Measurements from ENCODE around the gene KAZN. TPM values are rescaled to one million over a fixed set of nuclear protein-coding genes. Genes with fewer than 3 reads are reported as not detected.

KAZN gene
- total RNA-seq, 1 donor from 2014 or later, result 37.2 TPM

DNA sequence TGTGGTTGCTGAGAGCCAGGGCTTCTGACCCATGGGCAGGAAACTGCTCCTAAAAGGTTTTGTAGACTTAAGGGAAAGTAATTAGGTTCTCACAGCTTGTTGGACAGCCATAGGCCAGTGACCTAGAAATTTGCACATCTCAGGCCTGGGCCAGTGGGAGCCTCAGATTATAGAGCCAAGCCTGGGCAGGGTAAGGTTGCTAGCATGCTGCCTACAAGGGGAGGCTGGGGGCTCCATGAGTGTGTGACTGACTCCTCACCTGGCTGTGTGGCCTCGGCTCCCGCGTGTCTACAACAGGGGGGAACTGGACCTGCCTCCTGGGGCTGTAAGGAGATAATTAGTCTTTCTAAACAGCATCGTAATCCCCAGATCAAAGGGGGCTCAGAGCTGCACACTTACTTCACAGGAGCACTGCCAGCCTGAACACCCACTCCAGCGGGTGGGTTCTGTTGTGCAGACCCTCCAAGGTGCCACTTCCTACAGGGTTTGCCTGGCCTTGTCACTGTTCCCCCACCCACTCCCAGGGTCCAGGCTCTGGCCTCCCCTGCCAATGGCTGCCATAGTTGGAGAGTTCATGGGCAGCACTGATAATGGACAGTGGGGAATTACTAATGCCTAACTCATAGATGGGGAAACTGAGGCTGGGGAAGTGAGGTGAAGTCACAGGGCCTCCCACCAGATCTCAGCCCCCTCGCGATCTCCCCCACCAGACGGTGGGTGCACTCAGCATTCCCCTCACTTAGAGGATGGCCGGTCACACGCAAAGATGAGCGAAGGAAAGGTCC is 324.6 kb downstream of the KAZN start:
- DNase-seq (ENCODE audit: low spot score), result peak; percentile 48
- intact Hi-C loops (cut with DNase I), result loop anchor here (10.0 kb wide), 1 partner anchor 112 kb away; no protein-coding TSS in a partner anchor
- peak; percentile 48 for ATAC-seq

GRCh38 chr1:14923727-14924452 is 325.4 kb downstream of the KAZN start:
- ATAC-seq (peak; percentile 77), DNase-seq (ENCODE audit: low spot score) (peak; percentile 76)
- intact Hi-C loops (cut with DNase I), result loop anchor here (10.0 kb wide), 1 partner anchor 111 kb away; no protein-coding TSS in a partner anchor

DNA sequence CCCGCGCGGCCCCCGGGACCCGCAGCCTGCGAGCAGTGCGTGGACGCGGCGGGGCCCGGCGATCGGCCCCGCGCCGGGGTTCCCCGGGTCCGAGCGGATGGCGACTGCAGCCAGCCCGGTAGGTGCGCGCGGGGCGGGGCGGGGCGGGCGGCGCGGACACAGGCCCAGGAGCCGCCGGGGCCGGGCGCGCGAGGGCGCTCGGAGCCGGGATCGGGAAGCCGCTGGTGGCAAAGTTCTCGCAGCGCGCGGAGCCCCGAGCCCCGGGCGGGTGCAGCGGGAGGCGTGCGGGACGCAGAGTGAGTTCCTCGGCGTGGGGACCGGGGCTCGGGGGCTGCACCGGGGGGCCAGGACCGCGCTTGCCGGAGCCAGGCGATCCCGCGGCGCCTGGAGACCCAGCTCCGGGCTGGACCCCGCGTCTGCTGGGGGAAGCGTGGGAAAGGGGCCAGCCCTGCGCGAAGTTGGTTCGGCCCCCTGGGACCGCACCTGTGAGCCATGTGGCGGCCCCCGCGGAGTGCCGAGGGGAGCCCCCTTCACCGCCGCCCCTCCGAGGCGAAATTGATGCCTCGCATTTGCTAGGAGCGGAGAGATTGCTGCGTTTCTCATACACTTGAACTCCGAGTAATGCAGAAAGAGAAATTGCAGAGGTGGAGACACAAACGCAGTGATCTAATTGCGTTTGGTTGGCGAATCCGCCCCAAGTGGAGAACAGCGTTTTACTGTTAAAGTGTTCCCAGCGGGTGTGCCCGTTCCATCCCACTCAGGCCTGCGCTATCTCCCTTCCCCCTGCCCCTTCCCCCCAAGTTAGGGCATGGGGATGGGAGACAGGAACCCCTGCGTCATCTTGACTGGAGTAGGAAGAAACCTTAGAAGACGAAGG is 326.2 kb downstream of the KAZN start:
- intact Hi-C loops (cut with DNase I), result loop anchor here (10.0 kb wide), 1 partner anchor 110 kb away; no protein-coding TSS in a partner anchor
- ATAC-seq (peak; percentile 43), DNase-seq (ENCODE audit: low spot score) (no peak)

GRCh38 chr1:14925336-14926136 is 327.1 kb downstream of the KAZN start:
- ATAC-seq (no peak), DNase-seq (ENCODE audit: low spot score) (no peak)
- intact Hi-C loops (cut with DNase I), result loop anchor here (10.0 kb wide), 1 partner anchor 109 kb away; no protein-coding TSS in a partner anchor

DNA sequence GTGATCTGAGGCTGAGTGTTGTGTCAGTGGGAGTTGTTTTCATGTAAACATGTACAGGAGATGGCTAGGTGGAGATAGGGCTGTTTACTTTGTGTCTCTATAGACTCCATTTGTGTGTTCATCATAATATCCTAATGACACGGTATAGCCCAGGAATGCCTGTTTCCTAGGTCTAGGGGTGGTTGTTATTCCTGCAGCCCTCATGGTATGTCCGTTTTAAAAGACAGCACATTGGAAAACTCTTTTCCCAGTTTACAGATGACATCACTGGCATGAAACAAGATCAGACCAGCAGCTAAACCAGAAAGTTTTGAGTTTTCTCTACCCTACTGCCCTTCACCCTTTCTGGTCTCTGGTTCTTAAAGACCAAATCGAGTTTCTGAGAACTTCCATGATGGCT is 327.7 kb downstream of the KAZN start:
- ATAC-seq (no peak), DNase-seq (ENCODE audit: low spot score) (no peak)
- intact Hi-C loops (cut with DNase I), result loop anchor here (10.0 kb wide), 1 partner anchor 109 kb away; no protein-coding TSS in a partner anchor

DNA sequence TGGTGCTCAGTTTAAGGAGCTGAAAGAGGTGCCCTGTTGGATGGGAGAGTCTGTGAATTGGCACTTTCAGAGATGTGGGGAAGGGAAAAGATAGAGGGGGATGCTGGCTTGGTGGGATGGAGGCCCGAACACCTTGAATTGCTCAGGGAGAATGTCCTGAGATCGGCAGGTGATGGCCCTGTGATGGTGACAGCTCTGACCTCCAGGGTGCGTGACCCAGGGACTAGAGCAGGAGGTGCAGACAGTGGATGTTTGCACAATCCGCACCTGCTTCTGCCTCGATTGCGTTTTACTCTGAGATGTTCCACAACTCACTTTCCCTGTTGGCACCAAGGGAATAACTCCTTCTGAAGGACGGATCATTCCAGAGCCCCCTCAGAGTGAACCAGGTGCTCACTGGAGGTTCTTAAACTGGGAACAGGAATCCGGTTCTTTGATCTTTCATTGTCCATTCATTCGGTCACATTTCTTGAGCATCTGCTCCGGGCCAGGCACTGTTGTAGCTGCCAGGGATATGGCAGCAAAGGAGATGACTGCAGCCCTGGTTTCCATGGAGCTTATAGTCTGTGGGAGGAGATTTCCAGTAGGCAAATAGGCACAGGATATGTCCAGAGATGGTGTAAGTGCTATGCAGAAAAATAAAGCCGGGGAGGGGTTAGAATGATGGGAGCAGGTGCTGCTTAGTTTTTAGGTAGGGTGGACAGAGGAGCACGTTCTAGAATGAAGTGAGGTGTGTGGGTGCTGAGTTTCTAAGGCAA is 328.5 kb downstream of the KAZN start:
- ATAC-seq (no peak), DNase-seq (ENCODE audit: low spot score) (no peak)
- intact Hi-C loops (cut with DNase I), result loop anchor here (10.0 kb wide), 1 partner anchor 108 kb away; no protein-coding TSS in a partner anchor

- ATAC-seq (no peak), DNase-seq (ENCODE audit: low spot score) (no peak)
- intact Hi-C loops (cut with DNase I), result loop anchor here (10.0 kb wide), 1 partner anchor 106 kb away; no protein-coding TSS in a partner anchor
These were observed 329.9 kb downstream of the KAZN start for GRCh38 chr1:14928412-14928811.

GRCh38 chr1:14928886-14929546 is 330.5 kb downstream of the KAZN start:
- intact Hi-C loops (cut with DNase I), result loop anchor here (10.0 kb wide), 1 partner anchor 106 kb away; no protein-coding TSS in a partner anchor
- no peak for DNase-seq (ENCODE audit: low spot score)
- ATAC-seq, result no peak

GRCh38 chr1:14929547-14930246 is 331.2 kb downstream of the KAZN start:
- ATAC-seq (no peak), DNase-seq (ENCODE audit: low spot score) (no peak)
- intact Hi-C loops (cut with DNase I), result loop anchor here (10.0 kb wide), 1 partner anchor 105 kb away; no protein-coding TSS in a partner anchor

GRCh38 chr1:14930247-14930965 is 331.9 kb downstream of the KAZN start:
- intact Hi-C loops (cut with DNase I), result no loop called here
- no peak for DNase-seq (ENCODE audit: low spot score)
- peak; percentile 21 for ATAC-seq

DNA sequence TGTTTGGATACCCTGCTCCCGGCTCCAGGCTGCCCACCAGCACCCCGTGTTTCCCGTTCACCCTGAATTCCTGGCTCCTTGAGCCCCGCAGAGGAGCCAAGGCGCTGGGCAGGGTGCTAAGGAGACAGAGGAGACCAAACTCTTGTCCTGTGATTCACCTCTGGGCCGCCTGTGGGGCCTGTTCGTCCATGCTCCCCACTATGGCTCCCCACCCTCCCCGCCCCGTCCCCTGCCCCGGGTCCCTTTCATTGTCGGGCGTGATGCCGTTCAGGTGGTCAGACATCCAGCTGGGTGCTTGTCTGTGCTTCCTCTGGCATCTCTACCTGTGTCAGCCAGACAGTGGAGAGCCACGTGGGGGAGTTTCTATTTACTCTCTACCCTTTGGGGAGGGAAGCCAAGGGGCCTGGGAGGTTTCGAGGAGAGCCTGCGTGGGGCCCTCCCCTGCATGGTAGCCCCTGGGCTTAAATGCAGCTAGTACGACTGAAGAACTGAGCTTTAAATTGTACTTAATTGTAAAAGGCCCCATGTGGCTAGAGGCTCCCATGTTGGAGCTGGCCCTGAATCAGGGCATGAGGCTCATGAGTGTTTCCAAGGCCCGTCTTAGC is 333.7 kb downstream of the KAZN start:
- ATAC-seq (no peak), DNase-seq (ENCODE audit: low spot score) (no peak)
- intact Hi-C loops (cut with DNase I), result no loop called here

DNA sequence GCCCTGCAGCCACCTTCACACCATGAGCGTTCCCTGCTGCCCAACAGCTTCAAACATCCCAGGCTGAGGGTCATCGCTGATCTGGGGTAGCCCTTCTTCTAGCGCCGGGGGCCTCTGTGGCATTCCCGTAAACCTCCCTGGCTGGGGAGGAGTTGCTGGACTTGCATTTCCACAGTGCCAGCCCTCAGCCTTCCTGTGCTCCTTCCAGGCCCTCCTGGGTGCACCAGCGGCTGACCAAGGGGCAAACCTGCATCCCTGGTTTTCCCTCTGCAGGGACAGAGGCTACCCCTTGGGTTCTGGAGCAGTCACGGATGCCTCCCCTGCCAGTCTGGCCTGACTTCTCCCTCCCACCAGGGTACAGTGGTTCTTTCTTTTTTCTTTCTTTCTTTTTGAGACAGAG is 336.4 kb downstream of the KAZN start:
- DNase-seq (ENCODE audit: low spot score) (no peak), ATAC-seq (no peak)
- intact Hi-C loops (cut with DNase I), result no loop called here

GRCh38 chr1:14936815-14937214 is 338.3 kb downstream of the KAZN start:
- DNase-seq (ENCODE audit: low spot score) (no peak), ATAC-seq (no peak)
- intact Hi-C loops (cut with DNase I), result no loop called here

GRCh38 chr1:14937288-14937949 is 338.9 kb downstream of the KAZN start:
- intact Hi-C loops (cut with DNase I), result no loop called here
- no peak for ATAC-seq
- no peak for DNase-seq (ENCODE audit: low spot score)

Data from sciatic nerve (tissue), 2 donors.